Calu3 (cell line): ENCODE results near the gene HK2. TPM values are rescaled to one million over a fixed set of nuclear protein-coding genes. Genes with fewer than 3 reads are reported as not detected.

Source experiments
- BruUV-seq: library from RNA; stranded (reverse); fragments of 400-500 nt; replicated peaks from 2 replicates; lab custom pipeline; 2021; lab: Mats Ljungman, UMichigan
- CTCF ChIA-PET: fragments of 300-600 bp; sonication (Branson Sonifier 250); formaldehyde crosslinking; loops from one replicate; lab custom pipeline; 2022; ENCODE audit warnings: antibody characterized with exemption; lab: Charles Lee
- DNase-seq: peaks from one replicate; pipeline ENCODE4 v3.0.0; 2022
- H3K27ac Mint-ChIP-seq: one replicate; pipeline ENCODE4 v1.8.0; 2022; ENCODE audit warnings: mixed read lengths; ENCODE audit not compliant: unreplicated experiment
- H3K27me3 Mint-ChIP-seq: one replicate; pipeline ENCODE4 v1.8.0; 2022; ENCODE audit warnings: mixed read lengths; ENCODE audit not compliant: unreplicated experiment
- H3K36me3 Mint-ChIP-seq: one replicate; pipeline ENCODE4 v1.8.0; 2022; ENCODE audit warnings: mild to moderate bottlenecking, moderate library complexity, mixed read lengths; ENCODE audit not compliant: insufficient read depth, unreplicated experiment
- H3K4me1 Mint-ChIP-seq: one replicate; pipeline ENCODE4 v1.8.0; 2022; ENCODE audit warnings: mild to moderate bottlenecking, low read depth, mixed read lengths; ENCODE audit not compliant: unreplicated experiment
- H3K4me3 Mint-ChIP-seq: one replicate; pipeline ENCODE4 v1.8.0; 2022; ENCODE audit warnings: mild to moderate bottlenecking, low read depth, moderate library complexity, mixed read lengths; ENCODE audit not compliant: unreplicated experiment
- H3K9me3 Mint-ChIP-seq: one replicate; pipeline ENCODE4 v1.8.0; 2022; ENCODE audit warnings: low read depth, mixed read lengths; ENCODE audit not compliant: unreplicated experiment
- CTCF ChIP-seq: fragments of 200-600 bp; IDR thresholded peaks from one replicate; pipeline ENCODE4 v1.8.0; 2022; ENCODE audit warnings: antibody characterized with exemption; ENCODE audit not compliant: unreplicated experiment
- intact Hi-C: fragments of 100-400 bp; cut with micrococcal nuclease; formaldehyde crosslinking; loops from one replicate; pipeline ENCODE4 v1.10.0; 2022; ENCODE audit not compliant: unreplicated experiment
- total RNA-seq: library from RNA; stranded (reverse); gene quantifications from 2 replicates; pipeline ENCODE4 v1.2.3, GENCODE V29; 2022

The HK2 gene
- total RNA-seq, 1 experiment from 2014 or later: 56.5 TPM

- no peaks in the 10 kb centered on the region for H3K4me1 Mint-ChIP-seq
- no peak for DNase-seq
- CTCF ChIA-PET: no interaction called here
Observed at GRCh38 chr2:74938264-74938663, 104.3 kb downstream of the HK2 start.

DNA sequence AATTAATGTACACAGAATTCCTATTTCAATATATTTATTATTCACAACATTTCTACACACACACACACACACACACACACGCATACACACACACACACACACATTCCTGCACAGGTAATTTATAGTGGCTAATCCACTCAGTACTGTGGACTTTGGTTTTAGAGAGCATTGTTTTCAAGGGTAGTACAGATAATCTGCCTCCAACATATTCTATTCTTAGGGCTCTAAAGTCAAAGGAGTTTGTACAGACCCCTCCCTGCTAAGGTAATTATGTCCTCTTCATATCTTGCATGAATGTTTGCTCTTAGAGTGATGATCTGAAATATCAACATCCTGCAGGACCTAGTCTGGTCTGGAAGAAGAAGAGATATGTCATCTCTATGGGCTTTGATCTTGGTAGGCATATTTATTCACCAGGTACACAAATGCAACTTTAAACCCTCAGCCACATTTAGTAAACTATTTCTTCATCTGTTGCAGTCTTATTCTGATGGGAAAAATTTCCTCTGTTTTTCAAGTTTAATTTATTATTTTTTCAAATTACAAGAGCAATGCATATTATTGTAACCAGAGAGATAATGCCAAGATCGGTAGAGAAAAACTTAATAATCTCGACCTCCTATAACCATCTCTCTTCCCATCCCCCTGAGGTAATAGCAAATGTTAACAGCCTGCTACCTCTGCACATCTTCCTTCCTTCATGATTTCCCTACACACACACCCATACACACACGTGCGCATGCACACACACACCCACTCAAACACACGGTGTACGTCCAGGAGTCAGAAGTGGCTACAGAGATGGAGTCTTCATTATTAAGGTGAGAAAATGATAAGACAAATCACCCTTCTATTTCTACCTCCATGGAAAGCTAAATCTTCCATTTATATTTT, 106.2 kb downstream of the HK2 start:
- H3K36me3 Mint-ChIP-seq: no peaks in the 10 kb centered on the region
- no peak for TF ChIP-seq CTCF
- no peaks in the 10 kb centered on the region for H3K4me1 Mint-ChIP-seq
- no peak for DNase-seq
- no peak overlapping the region for H3K4me3 Mint-ChIP-seq
- intact Hi-C loops: no loop called here
- BruUV-seq: no TSS peak
- no peaks in the 10 kb centered on the region for H3K9me3 Mint-ChIP-seq
- no peak overlapping the region for H3K27ac Mint-ChIP-seq
- CTCF ChIA-PET: no interaction called here
- peaks cover 39% of the 10 kb centered on the region for H3K27me3 Mint-ChIP-seq

More at GRCh38 chr2:74938264-74938663, 104.3 kb downstream of the HK2 start:
- intact Hi-C loops: no loop called here
- no peaks in the 10 kb centered on the region for H3K36me3 Mint-ChIP-seq
- no peak for TF ChIP-seq CTCF
- peaks cover 47% of the 10 kb centered on the region for H3K27me3 Mint-ChIP-seq
- H3K4me3 Mint-ChIP-seq: no peak overlapping the region
- no peak overlapping the region for H3K27ac Mint-ChIP-seq
- no peaks in the 10 kb centered on the region for H3K9me3 Mint-ChIP-seq
- no TSS peak for BruUV-seq

DNA sequence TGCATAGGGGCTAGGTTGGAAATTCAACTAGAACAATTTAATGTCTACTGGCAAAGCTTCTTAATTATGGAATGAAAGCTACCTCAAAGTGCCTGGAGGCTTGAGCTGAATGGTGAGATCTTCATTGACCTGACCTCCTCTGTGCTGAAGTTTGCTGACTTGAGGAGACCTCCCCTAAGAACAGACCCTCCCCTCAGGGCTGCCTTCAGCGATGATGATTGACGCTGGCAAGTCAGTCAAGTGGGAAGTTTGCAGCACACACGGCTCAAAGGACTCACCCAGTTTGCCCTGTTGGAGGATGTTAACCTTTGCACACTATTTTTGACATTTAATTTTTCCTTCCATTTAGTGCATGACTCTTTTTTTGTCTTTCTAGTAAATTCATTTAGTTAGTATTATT, 107.4 kb downstream of the HK2 start:
- Mint-ChIP-seq H3K36me3 (no peaks in the 10 kb centered on the region), H3K4me3 (no peak overlapping the region), H3K4me1 (no peaks in the 10 kb centered on the region), H3K27ac (no peak overlapping the region), H3K27me3 (peaks cover 32% of the 10 kb centered on the region), H3K9me3 (no peaks in the 10 kb centered on the region)
- TF ChIP-seq CTCF: no peak
- BruUV-seq: no TSS peak
- DNase-seq: no peak
- intact Hi-C loops: no loop called here
- CTCF ChIA-PET: no interaction called here

GRCh38 chr2:74942263-74942662, 108.3 kb downstream of the HK2 start:
- no peak for TF ChIP-seq CTCF
- no peak for DNase-seq
- CTCF ChIA-PET: no interaction called here
- intact Hi-C loops: no loop called here
- no TSS peak for BruUV-seq
- no peaks in the 10 kb centered on the region for H3K9me3 Mint-ChIP-seq
- peaks cover 23% of the 10 kb centered on the region for H3K27me3 Mint-ChIP-seq
- no peaks in the 10 kb centered on the region for H3K36me3 Mint-ChIP-seq
- H3K27ac Mint-ChIP-seq: no peak overlapping the region
- no peaks in the 10 kb centered on the region for H3K4me1 Mint-ChIP-seq
- no peak overlapping the region for H3K4me3 Mint-ChIP-seq

Other genes starting within 250 kb of the HK2 start
- gene M1AP, start 185.8 kb upstream of the HK2 start, total RNA-seq: not detected in 2 replicates
- 9.5 and 10.1 TPM in 2 replicates for gene SEMA4F, start 179.9 kb upstream of the HK2 start, total RNA-seq
- 33.1 and 34.6 TPM in 2 replicates for gene POLE4, start 124.5 kb downstream of the HK2 start, total RNA-seq